SHP77 treated with DMSO at 0.1 percent for 48 hours (cell line): ENCODE results near the gene SCAMP2.

ENCODE experiments used
- DNase-seq: peaks from one replicate; lab custom pipeline; 2025; lab: John Stamatoyannopoulos, UW

The SCAMP2 gene

DNA sequence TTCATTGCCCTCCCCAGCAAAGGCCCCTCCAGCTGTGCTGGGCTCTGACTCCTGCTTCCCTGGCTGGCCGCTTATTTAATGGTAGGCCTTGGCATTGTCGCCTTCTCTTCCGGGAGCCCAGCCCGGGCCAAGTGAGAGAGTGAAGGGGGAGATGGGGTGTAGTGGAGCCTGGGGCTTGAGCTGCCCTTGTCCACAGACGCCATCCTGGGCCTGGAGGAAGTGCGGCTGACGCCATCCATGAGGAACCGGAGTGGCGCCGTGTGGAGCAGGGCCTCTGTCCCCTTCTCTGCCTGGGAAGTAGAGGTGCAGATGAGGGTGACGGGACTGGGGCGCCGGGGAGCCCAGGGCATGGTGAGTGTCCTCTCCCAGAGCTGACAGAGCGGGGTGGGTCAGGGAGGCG lies 57.2 kb downstream of the SCAMP2 start:
- no peak for DNase-seq

DNA sequence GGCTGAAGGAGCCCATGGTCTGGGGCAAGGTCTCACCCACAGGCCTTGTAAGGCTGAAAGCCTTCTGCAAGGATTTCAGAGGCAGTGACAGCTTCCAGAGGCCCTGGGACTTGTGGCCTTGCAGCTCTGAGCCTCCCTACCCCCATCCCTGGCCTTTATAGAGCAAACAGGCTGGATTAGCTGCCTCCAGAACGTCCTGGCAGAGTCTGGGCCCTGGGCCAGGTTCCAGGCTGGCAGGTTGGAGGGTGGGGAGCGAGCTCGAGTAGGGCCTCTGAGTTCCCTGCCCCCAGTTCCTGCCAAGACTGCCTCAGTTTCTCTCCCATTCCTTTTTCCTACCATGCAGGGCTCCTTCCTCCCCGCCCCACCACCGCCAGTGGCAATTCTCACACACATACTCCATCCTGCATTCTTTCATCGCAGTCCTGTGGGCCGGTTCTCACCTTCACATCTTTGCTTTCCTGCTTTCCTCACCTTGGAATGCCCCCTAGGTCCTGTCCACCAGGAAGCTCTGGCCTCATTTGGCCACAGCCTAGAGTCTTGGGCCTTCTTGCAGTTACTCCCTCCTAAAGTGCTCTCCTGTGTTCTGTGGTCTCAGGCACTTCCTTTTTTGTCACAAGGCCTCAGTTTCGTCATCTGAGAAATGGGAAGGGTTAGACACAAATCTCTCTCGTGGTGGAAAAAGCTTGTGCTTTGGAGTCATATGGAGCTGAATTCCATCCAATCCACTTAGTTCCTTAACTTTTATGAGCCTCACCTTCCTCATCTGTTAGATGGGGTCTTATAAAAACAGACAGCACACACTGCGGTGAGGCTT lies 57.8 kb downstream of the SCAMP2 start:
- no peak for DNase-seq

DNA sequence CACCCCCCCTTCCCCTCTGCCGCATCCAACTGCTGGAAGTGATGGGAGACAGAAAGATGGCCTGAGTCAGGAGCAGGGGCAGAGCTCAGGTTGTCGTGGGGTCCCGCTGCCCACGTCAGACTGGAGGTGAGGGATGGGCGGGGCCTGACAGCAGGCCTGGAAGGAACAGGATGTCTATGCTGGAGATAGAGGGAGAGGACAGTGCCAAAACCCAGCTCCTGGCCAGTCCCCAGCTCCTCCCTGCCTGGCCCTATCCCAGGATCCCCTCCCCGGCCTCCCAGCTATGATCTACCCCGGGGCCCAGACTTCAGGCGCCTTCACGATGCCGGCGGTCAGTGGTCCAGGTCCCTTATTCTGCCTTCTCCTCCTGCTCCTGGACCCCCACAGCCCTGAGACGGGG lies 60.6 kb downstream of the SCAMP2 start, which contains the start of gene LMAN1L:
LMAN1L (plus strand) TSS at position 303 of the 400 bp plus-strand sequence; CDS start at position 323, 20 bp downstream.
- DNase-seq, result no peak

DNA sequence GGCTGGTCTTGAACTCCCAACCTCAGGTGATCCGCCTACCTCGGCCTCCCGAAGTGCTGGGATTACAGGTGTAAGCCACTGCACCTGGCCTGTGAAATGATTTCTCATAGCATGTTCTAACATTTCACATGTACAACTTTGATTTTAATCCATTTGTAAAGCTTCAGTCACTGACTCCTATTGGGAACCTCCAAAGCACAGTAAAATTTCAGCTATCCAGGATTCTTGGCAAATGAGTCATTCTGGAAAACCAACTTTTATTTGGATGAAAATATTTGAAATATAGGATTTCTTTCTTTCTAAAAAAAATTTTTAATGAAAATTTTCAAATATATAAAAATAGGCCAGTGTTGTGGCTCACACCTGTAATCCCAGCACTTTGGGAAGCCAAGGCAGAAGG lies 63.2 kb downstream of the SCAMP2 start:
- no peak for DNase-seq

DNA sequence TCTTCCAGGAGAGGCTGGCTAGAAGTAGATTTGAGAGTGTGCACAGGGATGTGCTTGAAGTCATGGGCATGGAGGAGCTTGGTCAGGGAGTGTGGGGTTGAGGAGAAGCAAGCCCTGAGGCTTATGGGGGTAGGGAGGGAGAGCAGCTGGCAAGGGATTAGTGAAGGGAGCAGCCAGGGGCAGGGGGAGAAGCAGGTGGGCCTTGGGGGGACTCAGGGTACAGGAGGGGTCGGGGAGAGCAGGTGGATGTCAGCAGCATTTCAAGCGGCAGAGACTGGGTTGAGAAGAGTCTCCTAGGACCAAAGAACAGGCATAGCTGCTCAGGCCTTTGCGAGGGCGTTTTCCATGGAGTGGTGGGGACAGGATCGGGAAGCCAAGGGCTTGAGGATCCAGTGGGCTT lies 63.9 kb downstream of the SCAMP2 start:
- DNase-seq, result no peak

DNA sequence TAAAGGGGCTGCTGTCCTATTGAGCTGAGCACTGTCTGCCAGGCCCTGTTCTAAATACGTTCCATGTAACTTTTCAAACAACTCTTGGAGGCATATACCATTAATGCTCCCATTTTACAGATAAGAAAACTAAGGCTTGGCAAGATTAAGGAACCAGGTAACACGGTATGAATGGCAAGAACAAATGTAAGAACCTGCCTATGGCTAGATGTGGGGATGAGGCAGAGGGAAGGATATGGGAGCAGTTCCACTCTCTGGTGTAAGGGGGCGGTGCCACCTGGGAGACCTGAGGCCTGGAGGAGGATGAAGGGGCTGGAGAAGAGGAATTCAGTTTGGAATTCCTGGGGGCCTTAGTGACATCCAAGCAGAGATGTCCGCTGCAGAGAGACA lies 64.3 kb downstream of the SCAMP2 start:
- no peak for DNase-seq

DNA sequence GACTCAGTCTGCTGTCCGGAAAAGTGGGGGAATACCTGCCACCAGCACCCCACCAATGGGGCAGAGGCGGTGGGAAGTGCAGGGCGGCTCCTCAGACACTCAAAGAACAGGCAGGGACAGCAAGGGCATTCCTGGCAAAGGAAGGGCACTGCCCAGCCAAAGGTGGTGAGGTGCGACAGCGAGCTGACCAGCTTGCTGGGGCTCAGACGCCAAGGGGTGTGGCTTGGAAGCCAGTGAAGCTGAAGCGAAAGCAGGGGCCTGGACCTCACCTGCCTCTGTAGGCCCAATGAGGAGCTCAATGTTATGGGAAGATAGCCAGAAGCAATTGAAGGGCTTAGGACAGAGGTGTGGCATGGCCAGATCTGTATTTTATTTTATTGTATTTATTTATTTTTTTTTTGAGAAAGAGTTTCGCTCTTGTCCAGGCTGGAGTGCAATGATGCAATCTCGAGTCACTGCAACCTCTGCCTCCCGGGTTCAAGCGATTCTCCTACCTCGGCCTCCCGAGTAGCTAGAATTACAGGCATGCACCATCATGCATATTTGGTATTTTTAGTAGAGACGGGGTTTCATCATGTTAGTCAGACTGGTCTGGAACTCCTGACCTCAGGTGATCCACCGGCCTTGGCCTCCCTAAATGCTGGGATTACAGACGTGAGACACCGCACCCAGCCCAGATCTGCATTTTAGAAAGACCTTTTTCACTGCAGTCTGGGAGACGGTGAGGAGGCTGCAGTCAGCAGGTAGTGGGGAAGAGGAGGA lies 64.9 kb downstream of the SCAMP2 start:
- DNase-seq, result no peak

DNA sequence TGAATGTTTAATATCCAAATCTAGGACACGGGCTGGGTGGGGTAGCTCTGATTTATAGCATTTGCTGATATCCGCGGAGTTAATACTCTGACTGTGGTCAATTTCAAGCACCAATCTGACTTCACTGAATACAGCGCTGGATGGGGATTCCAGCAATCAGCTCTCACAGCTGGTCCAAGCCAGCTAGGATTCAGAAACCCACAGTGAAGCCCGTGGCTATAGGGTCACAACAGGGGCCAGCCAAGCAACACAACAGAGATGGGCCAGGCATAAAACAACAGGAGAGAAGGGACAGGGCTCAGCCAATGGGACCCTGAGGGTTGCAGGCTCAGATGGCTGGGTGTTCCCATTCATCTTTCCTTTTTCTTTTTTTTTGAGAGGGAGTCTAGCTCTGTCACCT lies 65.9 kb downstream of the SCAMP2 start:
- DNase-seq, result no peak

DNA sequence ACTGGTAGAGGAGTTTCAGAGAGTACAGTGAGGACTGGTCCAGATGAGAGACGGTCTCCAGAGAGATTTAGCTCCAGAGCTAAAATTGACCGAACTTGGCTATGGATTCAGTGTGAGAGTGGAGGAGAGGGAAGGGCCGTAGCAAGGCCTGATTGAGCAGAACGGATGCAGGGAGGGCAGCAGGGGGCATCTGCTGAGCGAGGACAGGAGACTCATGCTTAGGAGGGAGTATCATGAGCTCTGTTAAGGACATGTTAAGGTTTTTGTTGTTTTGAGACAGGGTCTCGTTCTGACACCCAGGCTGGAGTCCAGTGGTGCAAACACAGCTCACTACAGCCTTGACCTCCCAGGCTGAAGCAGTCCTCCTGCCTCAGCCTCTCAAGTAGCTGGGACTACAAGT lies 68.2 kb downstream of the SCAMP2 start:
- no peak for DNase-seq

DNA sequence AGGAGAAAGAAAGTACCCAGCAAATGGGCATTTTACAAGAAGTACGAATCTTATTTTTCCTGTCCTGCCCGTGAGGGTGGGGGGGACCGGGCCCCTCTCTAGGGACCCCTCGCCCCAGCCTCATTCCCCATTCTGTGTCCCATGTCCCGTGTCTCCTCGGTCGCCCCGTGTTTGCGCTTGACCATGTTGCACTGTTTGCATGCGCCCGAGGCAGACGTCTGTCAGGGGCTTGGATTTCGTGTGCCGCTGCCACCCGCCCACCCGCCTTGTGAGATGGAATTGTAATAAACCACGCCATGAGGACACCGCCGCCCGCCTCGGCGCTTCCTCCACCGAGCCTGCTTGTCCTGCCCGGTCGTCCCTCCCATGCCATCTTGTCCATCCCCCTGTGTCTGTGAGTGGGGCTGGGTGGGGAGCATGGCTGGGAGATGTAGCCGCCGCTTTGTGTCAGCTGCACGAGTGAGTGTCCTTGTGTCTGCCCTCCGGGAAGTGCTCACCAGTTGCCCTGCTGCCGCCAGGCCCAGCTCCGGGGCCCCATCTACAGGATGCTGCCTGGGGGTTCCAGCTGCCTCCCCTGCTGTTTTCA lies 70.2 kb downstream of the SCAMP2 start:
- DNase-seq, result no peak

DNA sequence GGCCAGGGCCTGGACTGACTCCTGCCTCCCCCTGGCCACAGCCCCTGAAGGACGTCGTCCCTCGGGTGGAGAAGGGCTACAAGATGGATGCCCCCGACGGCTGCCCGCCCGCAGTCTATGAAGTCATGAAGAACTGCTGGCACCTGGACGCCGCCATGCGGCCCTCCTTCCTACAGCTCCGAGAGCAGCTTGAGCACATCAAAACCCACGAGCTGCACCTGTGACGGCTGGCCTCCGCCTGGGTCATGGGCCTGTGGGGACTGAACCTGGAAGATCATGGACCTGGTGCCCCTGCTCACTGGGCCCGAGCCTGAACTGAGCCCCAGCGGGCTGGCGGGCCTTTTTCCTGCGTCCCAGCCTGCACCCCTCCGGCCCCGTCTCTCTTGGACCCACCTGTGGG lies 70.9 kb downstream of the SCAMP2 start:
- DNase-seq, result no peak

DNA sequence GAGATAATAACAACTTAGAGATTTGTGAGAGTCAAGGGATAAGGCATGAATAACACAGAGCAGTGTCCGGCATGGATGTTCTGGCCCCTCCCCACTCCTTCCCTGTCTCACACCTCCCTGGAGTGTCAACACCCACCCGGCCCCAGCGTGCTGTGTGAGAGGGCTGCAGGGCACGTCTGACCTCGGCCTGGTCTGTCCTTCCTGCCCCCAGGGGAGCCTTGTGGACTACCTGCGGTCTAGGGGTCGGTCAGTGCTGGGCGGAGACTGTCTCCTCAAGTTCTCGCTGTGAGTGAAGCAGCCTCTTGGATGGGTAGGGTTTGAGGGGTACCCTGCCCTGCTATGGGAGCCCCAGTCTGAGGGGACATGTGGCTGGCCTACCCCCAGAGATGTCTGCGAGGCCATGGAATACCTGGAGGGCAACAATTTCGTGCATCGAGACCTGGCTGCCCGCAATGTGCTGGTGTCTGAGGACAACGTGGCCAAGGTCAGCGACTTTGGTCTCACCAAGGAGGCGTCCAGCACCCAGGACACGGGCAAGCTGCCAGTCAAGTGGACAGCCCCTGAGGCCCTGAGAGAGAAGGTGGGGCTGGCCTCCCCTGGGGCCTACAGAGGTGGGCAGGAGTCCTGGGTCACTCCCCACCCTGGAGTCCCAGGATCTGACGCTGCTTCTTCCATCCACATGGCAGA lies 71.7 kb downstream of the SCAMP2 start:
- DNase-seq, result no peak

DNA sequence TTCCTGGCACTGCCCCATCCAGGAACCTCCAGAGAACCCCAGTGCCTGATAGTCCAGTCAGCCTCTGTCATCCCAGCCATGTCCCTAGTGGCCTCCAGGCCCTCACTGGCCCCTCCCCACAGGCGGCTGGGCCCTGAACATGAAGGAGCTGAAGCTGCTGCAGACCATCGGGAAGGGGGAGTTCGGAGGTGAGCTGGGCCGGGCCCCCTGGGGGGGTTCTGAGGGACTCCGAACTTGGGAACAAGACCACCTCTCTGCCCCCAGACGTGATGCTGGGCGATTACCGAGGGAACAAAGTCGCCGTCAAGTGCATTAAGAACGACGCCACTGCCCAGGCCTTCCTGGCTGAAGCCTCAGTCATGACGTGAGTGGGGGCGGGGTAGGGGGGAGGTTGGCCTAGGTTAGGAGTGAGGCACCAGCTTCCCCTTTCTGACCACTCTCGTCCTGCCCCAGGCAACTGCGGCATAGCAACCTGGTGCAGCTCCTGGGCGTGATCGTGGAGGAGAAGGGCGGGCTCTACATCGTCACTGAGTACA lies 72.5 kb downstream of the SCAMP2 start:
- DNase-seq, result no peak

DNA sequence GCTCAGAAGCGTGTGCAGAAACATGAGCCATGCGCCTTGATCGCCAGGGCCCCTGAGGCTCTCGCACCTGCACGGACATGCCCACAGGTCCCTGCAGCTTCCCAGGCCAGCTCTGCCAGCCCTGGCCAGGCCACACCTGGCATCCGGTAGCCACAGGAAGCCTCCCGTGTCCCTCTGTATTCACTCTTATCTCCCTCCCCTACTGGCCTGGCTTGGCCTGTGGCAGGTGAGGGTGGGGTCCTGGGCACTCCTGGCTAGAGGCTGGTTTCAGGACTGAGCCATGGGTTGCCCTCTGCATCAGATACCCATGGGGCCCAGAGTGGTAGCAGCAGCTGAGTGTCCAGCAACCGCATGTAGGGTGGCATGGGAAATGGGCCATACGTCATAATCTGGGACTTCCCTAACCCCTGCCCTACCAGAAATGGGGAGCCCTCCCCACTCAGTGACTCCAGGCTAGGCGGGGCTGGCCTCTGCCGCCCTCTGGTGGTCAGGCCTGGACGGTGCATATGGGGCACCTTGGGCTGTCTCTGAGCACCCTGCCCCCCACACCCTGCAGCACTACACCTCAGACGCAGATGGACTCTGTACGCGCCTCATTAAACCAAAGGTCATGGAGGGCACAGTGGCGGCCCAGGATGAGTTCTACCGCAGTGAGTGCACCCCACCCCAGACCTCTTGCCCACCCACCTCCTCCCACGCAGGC lies 73.2 kb downstream of the SCAMP2 start:
- DNase-seq, result no peak

DNA sequence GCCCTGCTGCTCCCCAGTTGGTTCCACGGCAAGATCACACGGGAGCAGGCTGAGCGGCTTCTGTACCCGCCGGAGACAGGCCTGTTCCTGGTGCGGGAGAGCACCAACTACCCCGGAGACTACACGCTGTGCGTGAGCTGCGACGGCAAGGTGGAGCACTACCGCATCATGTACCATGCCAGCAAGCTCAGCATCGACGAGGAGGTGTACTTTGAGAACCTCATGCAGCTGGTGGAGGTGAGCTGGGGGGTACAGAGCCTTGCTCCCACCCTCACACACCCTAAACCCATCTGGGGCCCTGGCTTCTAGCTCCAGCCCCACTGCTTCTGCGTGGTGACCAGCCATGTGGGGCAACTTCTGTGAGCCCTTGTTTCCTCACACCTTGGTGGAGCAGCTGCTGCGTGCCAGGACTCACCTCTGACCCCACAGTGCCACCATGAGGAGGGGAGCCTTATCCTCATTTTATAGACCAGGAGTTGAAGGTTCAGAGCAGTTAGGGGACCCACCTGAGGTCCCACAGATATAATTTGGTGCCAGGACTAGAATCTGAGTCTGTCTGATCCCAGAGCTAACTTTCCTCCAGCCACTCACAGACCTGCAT lies 73.8 kb downstream of the SCAMP2 start:
- DNase-seq, result no peak

DNA sequence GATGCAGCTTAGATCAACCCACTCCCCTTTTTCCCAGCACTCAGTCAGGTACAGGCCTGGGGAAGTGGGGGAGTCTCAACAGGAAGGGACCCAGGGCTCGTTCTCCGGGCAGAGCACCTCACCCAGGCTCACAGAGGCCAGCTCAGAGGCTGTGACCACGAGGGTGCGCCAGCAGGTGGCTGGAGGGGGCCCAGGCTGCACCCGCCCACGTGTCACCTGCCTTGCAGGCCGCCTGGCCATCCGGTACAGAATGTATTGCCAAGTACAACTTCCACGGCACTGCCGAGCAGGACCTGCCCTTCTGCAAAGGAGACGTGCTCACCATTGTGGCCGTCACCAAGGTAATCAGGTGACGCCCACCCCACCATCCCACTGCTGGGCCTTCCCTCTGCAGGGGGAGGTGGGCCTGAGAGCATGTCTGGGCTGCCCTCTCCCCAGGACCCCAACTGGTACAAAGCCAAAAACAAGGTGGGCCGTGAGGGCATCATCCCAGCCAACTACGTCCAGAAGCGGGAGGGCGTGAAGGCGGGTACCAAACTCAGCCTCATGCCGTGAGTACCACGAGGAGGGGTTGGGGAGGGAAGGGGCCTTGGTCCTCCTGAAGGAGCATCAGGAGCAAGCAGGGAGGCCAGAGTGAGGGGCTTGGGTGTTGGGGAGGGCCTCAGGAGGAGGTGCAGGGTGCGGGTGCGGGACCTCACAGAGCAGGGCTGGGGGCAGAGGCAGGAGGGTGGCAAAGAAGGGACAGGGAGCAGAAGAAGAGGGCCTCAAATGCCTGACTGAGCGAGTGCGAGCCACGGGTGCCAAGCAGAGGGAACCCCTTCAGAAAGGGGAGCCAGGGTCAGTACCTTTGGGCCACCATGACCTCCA lies 74.5 kb downstream of the SCAMP2 start:
- DNase-seq, result no peak

DNA sequence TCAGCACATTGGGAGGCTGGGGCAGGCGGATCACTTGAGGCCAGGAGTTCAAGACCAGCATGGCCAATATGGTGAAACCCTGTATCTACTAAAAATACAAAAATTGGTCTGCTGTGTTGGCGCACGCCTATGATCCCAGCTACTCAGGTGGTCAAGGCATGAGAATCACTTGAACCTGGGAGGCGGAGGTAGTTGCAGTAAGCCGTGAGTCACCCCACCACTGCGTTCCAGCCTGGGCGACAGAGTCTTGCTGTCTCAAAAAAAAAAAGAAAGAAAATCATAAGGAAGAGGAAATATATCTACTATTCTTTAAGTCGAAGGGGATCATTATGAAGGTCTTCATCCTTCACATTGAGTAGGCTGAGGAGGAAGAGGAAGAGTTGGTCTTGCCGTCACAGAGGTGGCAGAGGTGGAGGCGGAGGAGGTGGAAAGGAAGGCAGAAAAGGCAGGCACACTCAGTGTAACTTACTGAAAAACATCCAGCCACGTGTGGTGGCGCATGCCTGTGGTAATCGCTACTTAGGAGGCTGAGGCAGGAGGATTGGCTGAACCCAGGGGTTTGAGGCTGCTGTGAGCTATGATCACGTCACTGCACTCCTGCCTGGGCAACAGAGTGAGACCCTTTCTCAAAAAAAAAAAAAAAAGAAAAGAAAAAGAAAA lies 77.1 kb downstream of the SCAMP2 start:
- no peak for DNase-seq

DNA sequence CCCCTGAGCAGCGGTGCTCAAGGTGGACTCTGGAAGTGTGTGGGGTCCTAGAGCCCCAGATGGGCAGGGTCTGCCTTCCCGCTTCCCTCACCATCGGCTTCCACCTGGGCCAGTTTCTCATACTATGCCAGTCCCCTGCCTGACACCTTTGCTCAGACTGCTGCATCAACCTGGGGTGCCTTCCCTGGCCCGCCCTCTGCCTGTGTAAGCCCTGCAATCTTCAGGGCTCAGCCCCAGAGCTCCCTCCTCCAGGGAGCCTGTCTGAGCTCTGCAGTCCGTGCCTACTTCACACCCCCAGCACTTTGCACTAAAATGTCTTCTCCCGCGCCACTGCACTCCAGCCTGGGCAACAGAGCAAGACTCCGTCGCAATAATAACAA lies 78.2 kb downstream of the SCAMP2 start:
- DNase-seq, result no peak

DNA sequence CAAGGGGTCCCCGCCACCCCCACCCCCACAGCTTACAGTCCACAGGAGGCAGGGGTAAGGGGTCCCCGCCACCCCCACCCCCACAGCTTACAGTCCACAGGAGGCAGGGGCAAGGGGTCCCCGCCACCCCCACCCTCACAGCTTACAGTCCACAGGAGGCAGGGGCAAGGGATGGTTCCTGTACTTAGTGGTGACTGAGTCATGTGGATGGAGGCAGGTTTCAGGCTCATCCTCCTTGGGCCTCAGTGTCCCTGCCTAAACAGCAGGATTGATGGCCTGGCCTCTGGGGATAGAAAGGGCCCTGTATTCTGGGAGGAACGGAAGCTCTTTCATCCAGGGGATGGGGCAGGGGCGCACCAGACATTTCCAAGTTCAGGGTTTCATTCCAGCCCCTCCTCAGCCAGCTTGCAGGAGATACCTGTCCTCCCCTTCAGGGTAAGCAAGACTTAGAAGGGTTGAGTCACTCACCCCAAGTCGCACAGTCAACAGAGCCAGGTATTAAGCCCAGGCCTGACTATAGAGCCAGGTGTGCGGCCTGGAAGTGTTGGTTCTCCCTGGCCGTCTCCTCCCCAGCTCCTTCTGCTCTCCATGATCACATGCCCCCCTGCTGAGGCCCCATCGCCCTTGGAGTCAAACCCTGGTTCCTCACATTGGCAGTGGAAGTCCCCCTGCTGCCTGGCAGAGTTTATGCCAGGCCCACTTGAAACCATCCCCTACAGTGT lies 78.8 kb downstream of the SCAMP2 start:
- DNase-seq, result no peak
